ENCODE results near the gene PHF3.

Gene PHF3

GRCh38 chr6:63671098-63671754, 35.6 kb downstream of the PHF3 start:
- no peak for TF ChIP-seq CTCF (IDR thresholded peaks at IDR 0.05; ENCODE audit: low read depth, low read length, poor library complexity, severe bottlenecking)
- no peak for TF ChIP-seq EZH2phosphoT487 (IDR thresholded peaks at IDR 0.05; ENCODE audit: borderline replicate concordance, low read length)
- H3K27me3 ChIP-seq (ENCODE audit: control insufficient read depth, low read length), result no peaks in the 10 kb centered on the region
- 0 out of 2 replicates have a peak overlapping the region, but pooled peaks have one; percentile 8 for H3K4me3 ChIP-seq (ENCODE audit: low read length)
- H3K9me3 ChIP-seq (ENCODE audit: control insufficient read depth, insufficient read depth, low read length), result no peaks in the 10 kb centered on the region
- peaks cover 88% of the 10 kb centered on the region for H3K36me3 ChIP-seq (ENCODE audit: control insufficient read depth, low read length)
- H3K27ac ChIP-seq (ENCODE audit: low read depth, low read length), result peak overlapping the region; percentile 95
- H3F3A ChIP-seq (ENCODE audit: control insufficient read depth, insufficient read depth), result peaks cover 12% of the 10 kb centered on the region
- H3K4me2 ChIP-seq (ENCODE audit: low read length), result peak overlapping the region; percentile 74
- peaks cover 99% of the 10 kb centered on the region for H3K4me1 ChIP-seq (ENCODE audit: control insufficient read depth, low read length)
- H4K20me1 ChIP-seq (ENCODE audit: control insufficient read depth, insufficient read depth, low read depth, low read length), result peaks cover 4% of the 10 kb centered on the region; the same call in 1 of the 2 replicates
- peaks cover 100% of the 10 kb centered on the region for H3K79me2 ChIP-seq (ENCODE audit: control insufficient read depth, low read length)
- H3K9me2 ChIP-seq (replicated peaks; ENCODE audit: control insufficient read depth, low read length), result no peaks in the 10 kb centered on the region

DNA sequence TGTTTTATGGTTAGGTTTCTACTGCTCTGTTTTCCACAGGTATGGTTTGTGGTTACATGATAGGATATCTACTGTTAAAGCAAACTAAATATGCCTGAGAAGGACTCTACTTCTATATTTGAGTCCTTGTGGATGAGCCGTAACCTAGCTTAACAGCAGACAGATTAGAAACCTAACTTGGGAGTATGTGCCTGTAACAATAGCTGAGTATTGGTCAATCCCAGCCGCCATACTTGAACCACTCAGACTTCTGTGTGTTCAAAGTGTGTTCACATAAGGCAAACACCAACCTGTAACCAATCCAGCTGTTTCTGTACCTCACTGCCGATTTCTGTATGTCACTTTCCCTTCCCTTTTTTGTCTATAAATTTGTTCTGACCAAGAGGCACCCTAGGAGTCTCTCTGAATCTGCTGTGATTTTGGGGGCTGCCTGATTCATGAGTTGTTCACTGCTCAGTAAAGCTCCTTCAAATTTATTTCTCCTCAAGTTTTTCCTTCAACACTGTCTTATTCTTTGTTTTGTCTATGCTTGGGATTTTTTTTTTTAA, 37.1 kb downstream of the PHF3 start:
- Histone ChIP-seq H3K9me3 (ENCODE audit: control insufficient read depth, insufficient read depth, low read length) (no peaks in the 10 kb centered on the region), H3K36me3 (ENCODE audit: control insufficient read depth, low read length) (peaks cover 80% of the 10 kb centered on the region), H3K79me2 (ENCODE audit: control insufficient read depth, low read length) (peaks cover 100% of the 10 kb centered on the region), H3F3A (ENCODE audit: control insufficient read depth, insufficient read depth) (peaks cover 12% of the 10 kb centered on the region), H3K9me2 (replicated peaks; ENCODE audit: control insufficient read depth, low read length) (no peaks in the 10 kb centered on the region), H3K4me1 (ENCODE audit: control insufficient read depth, low read length) (peaks cover 99% of the 10 kb centered on the region), H3K4me2 (ENCODE audit: low read length) (peak overlapping the region; percentile 74), H3K27me3 (ENCODE audit: control insufficient read depth, low read length) (no peaks in the 10 kb centered on the region), H3K4me3 (ENCODE audit: low read length) (peak overlapping the region; percentile 34), H3K27ac (ENCODE audit: low read depth, low read length) (peak overlapping the region; percentile 95), H4K20me1 (ENCODE audit: control insufficient read depth, insufficient read depth, low read depth, low read length) (peaks cover 4% of the 10 kb centered on the region; the same call in 1 of the 2 replicates)
- no peak for TF ChIP-seq CTCF (IDR thresholded peaks at IDR 0.05; ENCODE audit: low read depth, low read length, poor library complexity, severe bottlenecking)

DNA sequence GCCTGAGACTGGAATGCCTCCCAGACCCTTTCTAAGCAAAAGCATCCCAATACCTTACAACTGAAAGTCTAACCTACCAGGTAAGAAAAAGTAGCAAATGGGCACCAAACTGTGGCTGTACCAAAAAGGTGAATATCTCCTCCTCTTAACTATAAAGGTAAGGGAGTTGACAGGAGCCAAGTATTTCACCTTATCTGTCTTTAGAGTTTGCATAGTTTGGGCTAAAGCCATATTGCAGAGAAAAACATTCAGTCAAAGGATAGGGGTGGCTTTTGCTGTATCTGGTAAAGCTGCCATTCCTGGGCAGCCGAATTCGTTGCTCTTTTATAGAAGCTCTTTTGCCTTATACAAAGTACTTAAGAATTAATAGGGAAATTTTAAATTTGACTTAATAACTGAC, 38.1 kb downstream of the PHF3 start:
- Histone ChIP-seq H3K79me2 (ENCODE audit: control insufficient read depth, low read length) (peaks cover 100% of the 10 kb centered on the region), H4K20me1 (ENCODE audit: control insufficient read depth, insufficient read depth, low read depth, low read length) (peaks cover 4% of the 10 kb centered on the region; the same call in 1 of the 2 replicates)

More for the DNA sequence above, 38.1 kb downstream of the PHF3 start:
- H3K4me2 ChIP-seq (ENCODE audit: low read length), result peak overlapping the region; percentile 74
- TF ChIP-seq CTCF (IDR thresholded peaks at IDR 0.05; ENCODE audit: low read depth, low read length, poor library complexity, severe bottlenecking), result no peak
- TF ChIP-seq EZH2phosphoT487 (IDR thresholded peaks at IDR 0.05; ENCODE audit: borderline replicate concordance, low read length), result no peak
- H3F3A ChIP-seq (ENCODE audit: control insufficient read depth, insufficient read depth), result peaks cover 16% of the 10 kb centered on the region
- no peaks in the 10 kb centered on the region for H3K27me3 ChIP-seq (ENCODE audit: control insufficient read depth, low read length)
- peaks cover 100% of the 10 kb centered on the region for H3K4me1 ChIP-seq (ENCODE audit: control insufficient read depth, low read length)
- H3K36me3 ChIP-seq (ENCODE audit: control insufficient read depth, low read length), result peaks cover 75% of the 10 kb centered on the region
- no peaks in the 10 kb centered on the region for H3K9me2 ChIP-seq (replicated peaks; ENCODE audit: control insufficient read depth, low read length)
- no peak overlapping the region for H3K4me3 ChIP-seq (ENCODE audit: low read length)
- no peaks in the 10 kb centered on the region for H3K9me3 ChIP-seq (ENCODE audit: control insufficient read depth, insufficient read depth, low read length)
- H3K27ac ChIP-seq (ENCODE audit: low read depth, low read length), result peak overlapping the region; percentile 95; the same call in 1 of the 2 replicates

Measured in DOHH2 (cell line).